Spinal cord (tissue), 10 donors: Measurements from ENCODE around the gene ASB14. TPM values are rescaled to one million over a fixed set of nuclear protein-coding genes. Genes with fewer than 3 reads are reported as not detected.

Source experiments
- DNase-seq, 6 donors: peaks; one replicate each; pipeline versions ENCODE4 v3.0.0 to v3.0.0-alpha.2; 2013 to 2015; ENCODE audit warnings: low spot score in 6 of 6, low read depth in 4 of 6
- H3K27ac ChIP-seq: one replicate; pipeline ENCODE4 v1.5.1; 2013; ENCODE audit warnings: low read depth, low read length, control low read depth
- H3K27me3 ChIP-seq: one replicate; pipeline ENCODE4 v1.6.1; 2013; ENCODE audit warnings: low read length; ENCODE audit not compliant: control insufficient read depth, insufficient read depth
- H3K36me3 ChIP-seq: one replicate; pipeline ENCODE4 v1.6.1; 2013; ENCODE audit warnings: low read length; ENCODE audit not compliant: control insufficient read depth, insufficient read depth
- H3K4me1 ChIP-seq: one replicate; pipeline ENCODE4 v1.6.1; 2013; ENCODE audit warnings: low read length; ENCODE audit not compliant: control insufficient read depth, insufficient read depth
- H3K4me3 ChIP-seq: one replicate; pipeline ENCODE4 v1.5.1; 2013; ENCODE audit warnings: low read depth, low read length, control low read depth
- H3K9me3 ChIP-seq: one replicate; pipeline ENCODE4 v1.6.1; 2013; ENCODE audit warnings: low read length; ENCODE audit not compliant: control insufficient read depth, insufficient read depth
- WGBS: methylation state at CpG from one replicate; pipeline ENCODE4 v1.1.5; 2013; ENCODE audit warnings: missing lambda C conversion rate; ENCODE audit not compliant: insufficient coverage; 5-methylcytosine and 5-hydroxymethylcytosine counted together
- polyA plus RNA-seq, 2 donors: library from polyadenylated mRNA; unstranded; fragments of 120-200 nt; gene quantifications; one replicate each; pipeline ENCODE4 v1.2.1, GENCODE V29; 2013; ENCODE audit not compliant: insufficient read length in 2 of 2
- total RNA-seq, 2 donors: library from RNA; depleted of rRNA in 1 of 2; stranded (reverse); fragments of 120-200 nt in 1 of 2; fragments of >200 nt in 1 of 2; gene quantifications; one replicate each; pipeline versions ENCODE4 v1.2.3 to v1.2.4, GENCODE V29; 2013 to 2014
- donor health status: healthy.

ASB14 gene
- total and polyA plus RNA-seq, 4 donors, result 0.50 to 1.4 (median 0.61) TPM

- no peak for DNase-seq
- H3K27me3 ChIP-seq, result no peaks in the 10 kb centered on the region
- H3K4me3 ChIP-seq, result no peak overlapping the region
- 100% methylated on average over 1 of the region's 1 CpG for WGBS
- no peaks in the 10 kb centered on the region for H3K36me3 ChIP-seq
- no peak overlapping the region for H3K27ac ChIP-seq
- no peaks in the 10 kb centered on the region for H3K4me1 ChIP-seq
- H3K9me3 ChIP-seq, result no peaks in the 10 kb centered on the region
These were observed 5.6 kb upstream of the ASB14 start for GRCh38 chr3:57298041-57298440.

- WGBS, result 80% methylated on average over 1 of the region's 4 CpGs
These were observed 527 bp upstream of the ASB14 start for GRCh38 chr3:57292897-57293526.

DNA sequence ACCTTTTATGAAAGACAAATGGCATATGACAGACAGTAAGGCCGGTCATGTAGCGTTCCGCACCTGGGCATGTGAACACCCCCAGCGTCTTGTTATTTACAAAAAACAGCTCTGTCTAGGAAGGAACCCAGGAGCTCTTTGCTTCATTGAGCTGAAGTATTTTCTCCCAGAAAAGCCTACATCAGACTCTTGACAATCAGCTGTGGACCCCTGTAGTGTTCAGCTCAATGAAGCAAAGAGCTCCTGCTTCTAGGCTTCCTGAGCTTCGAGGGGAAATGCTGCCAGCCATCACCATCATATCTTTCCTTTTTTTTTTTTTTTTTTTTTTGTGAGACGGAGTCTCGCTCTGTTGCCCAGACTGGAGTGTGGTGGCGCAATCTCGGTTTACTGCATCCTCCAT, 4.1 kb downstream of the ASB14 start:
- no peaks in the 10 kb centered on the region for H3K4me1 ChIP-seq
- 90% methylated on average over 4 of the region's 9 CpGs for WGBS
- peak in 1 of 6 donors; percentile 28 for DNase-seq
- H3K36me3 ChIP-seq, result no peaks in the 10 kb centered on the region
- no peak overlapping the region for H3K27ac ChIP-seq
- no peaks in the 10 kb centered on the region for H3K9me3 ChIP-seq
- H3K27me3 ChIP-seq, result no peaks in the 10 kb centered on the region
- no peak overlapping the region for H3K4me3 ChIP-seq

More at GRCh38 chr3:57292897-57293526, 527 bp upstream of the ASB14 start:
- Histone ChIP-seq H3K4me3 (no peak overlapping the region), H3K4me1 (no peaks in the 10 kb centered on the region), H3K27me3 (no peaks in the 10 kb centered on the region), H3K27ac (no peak overlapping the region), H3K9me3 (no peaks in the 10 kb centered on the region), H3K36me3 (no peaks in the 10 kb centered on the region)
- DNase-seq, result no peak

GRCh38 chr3:57287205-57287604, 5.3 kb downstream of the ASB14 start:
- Histone ChIP-seq H3K4me3 (no peak overlapping the region), H3K4me1 (no peaks in the 10 kb centered on the region), H3K36me3 (no peaks in the 10 kb centered on the region), H3K27me3 (no peaks in the 10 kb centered on the region), H3K27ac (no peak overlapping the region), H3K9me3 (no peaks in the 10 kb centered on the region)
- no peak for DNase-seq
- no CpG with 5 or more reads among the region's 2 CpGs for WGBS

- no peak overlapping the region for H3K4me3 ChIP-seq
- DNase-seq, result no peak
- H3K9me3 ChIP-seq, result no peaks in the 10 kb centered on the region
- H3K27me3 ChIP-seq, result no peaks in the 10 kb centered on the region
- 89% methylated on average over 3 of the region's 6 CpGs for WGBS
- H3K36me3 ChIP-seq, result no peaks in the 10 kb centered on the region
- no peak overlapping the region for H3K27ac ChIP-seq
- H3K4me1 ChIP-seq, result no peaks in the 10 kb centered on the region
These were observed 9.2 kb downstream of the ASB14 start for GRCh38 chr3:57283334-57283733.

- no peak overlapping the region for H3K4me3 ChIP-seq
- no peaks in the 10 kb centered on the region for H3K4me1 ChIP-seq
- H3K36me3 ChIP-seq, result no peaks in the 10 kb centered on the region
- H3K9me3 ChIP-seq, result no peaks in the 10 kb centered on the region
- DNase-seq, result no peak
- WGBS, result no CpG with 5 or more reads among the region's 1 CpG
- H3K27me3 ChIP-seq, result no peaks in the 10 kb centered on the region
- no peak overlapping the region for H3K27ac ChIP-seq
These were observed 10.8 kb downstream of the ASB14 start for GRCh38 chr3:57281715-57282114.

DNA sequence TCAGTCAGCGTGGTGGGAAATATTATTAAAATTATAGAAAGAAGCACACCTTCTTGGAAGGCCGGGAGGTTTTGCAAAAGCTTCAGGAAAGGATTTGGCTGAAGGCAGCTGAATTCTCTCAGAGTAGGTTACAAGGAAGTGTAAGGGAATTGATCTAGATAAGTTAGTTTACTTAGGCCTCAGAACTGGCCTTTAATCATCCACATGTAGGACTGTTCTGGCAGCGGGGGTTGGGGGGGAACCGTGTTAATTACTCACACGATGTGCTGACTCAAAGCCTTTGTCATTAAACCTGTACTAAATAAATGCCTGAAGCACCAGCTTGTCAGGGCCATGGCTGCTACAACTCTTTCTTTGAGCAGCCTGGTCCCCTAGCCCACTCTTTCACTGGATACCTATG, 12.8 kb downstream of the ASB14 start:
- WGBS, result 95% methylated on average over 4 of the region's 5 CpGs
- Histone ChIP-seq H3K27ac (no peak overlapping the region), H3K4me3 (no peak overlapping the region), H3K36me3 (peaks cover 3% of the 10 kb centered on the region), H3K27me3 (no peaks in the 10 kb centered on the region), H3K9me3 (no peaks in the 10 kb centered on the region), H3K4me1 (no peaks in the 10 kb centered on the region)
- DNase-seq, result no peak

GRCh38 chr3:57278237-57278636, 14.2 kb downstream of the ASB14 start:
- H3K27me3 ChIP-seq, result no peaks in the 10 kb centered on the region
- H3K4me1 ChIP-seq, result no peaks in the 10 kb centered on the region
- peaks cover 9% of the 10 kb centered on the region for H3K36me3 ChIP-seq
- no peak for DNase-seq
- WGBS, result no CpG with 5 or more reads among the region's 1 CpG
- H3K9me3 ChIP-seq, result no peaks in the 10 kb centered on the region
- H3K4me3 ChIP-seq, result no peak overlapping the region
- no peak overlapping the region for H3K27ac ChIP-seq

- WGBS, result no CpG with 5 or more reads among the region's 2 CpGs
- no peak for DNase-seq
- Histone ChIP-seq H3K9me3 (no peaks in the 10 kb centered on the region), H3K36me3 (peaks cover 9% of the 10 kb centered on the region), H3K27ac (no peak overlapping the region), H3K4me1 (no peaks in the 10 kb centered on the region), H3K4me3 (no peak overlapping the region), H3K27me3 (no peaks in the 10 kb centered on the region)
These were observed 17.1 kb downstream of the ASB14 start for GRCh38 chr3:57275393-57275792.

DNA sequence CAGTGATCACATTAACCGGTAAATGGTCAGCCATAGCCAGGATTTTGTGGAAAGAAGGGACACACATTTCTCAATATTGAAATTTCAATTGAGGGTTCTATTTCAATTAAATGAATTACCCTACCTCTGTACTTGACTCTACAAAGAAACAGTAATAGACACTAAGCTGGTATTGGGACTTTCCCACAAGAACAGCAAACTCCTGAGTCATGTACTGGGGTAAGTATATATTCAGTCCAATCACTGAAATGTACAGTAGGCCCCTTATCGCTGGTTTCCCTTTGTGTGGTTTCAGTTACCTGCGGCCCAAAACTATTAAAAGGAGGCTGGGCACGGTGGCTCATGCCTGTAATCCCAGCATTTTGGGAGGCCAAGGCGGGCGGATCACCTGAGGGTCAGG, 17.6 kb downstream of the ASB14 start:
- H3K4me1 ChIP-seq, result no peaks in the 10 kb centered on the region
- H3K9me3 ChIP-seq, result no peaks in the 10 kb centered on the region
- WGBS, result 99% methylated on average over 5 of the region's 6 CpGs
- DNase-seq, result no peak
- H3K27me3 ChIP-seq, result no peaks in the 10 kb centered on the region
- H3K27ac ChIP-seq, result no peak overlapping the region
- peaks cover 9% of the 10 kb centered on the region for H3K36me3 ChIP-seq
- no peak overlapping the region for H3K4me3 ChIP-seq
